Activated CD4-positive, alpha-beta T cell treated with anti-CD3 and anti-CD28 coated beads, Interleukin-2, amount 10 ng/mL, durations not matched to agents 7 days and 5 days (primary cell): ENCODE results near the gene PYROXD2. TPM values are rescaled to one million over a fixed set of nuclear protein-coding genes. Genes with fewer than 3 reads are reported as not detected.

Experiments used
- CTCF ChIA-PET: fragments of 350-600 bp; sonication (Branson Sonifier 250); formaldehyde crosslinking; loops from one replicate; lab custom pipeline; 2021; ENCODE audit warnings: antibody characterized with exemption; lab: Charles Lee
- POLR2A ChIA-PET: fragments of 350-600 bp; sonication (Branson Sonifier 250); formaldehyde crosslinking; loops from one replicate; lab custom pipeline; 2021; ENCODE audit warnings: antibody characterized with exemption; lab: Charles Lee
- DNase-seq: peaks from one replicate; pipeline ENCODE4 v3.0.0-alpha.2; 2020
- H3K27ac Mint-ChIP-seq: one replicate; pipeline ENCODE4 v1.8.0; 2021; ENCODE audit warnings: mild to moderate bottlenecking, moderate library complexity, mixed read lengths
- H3K27me3 Mint-ChIP-seq: one replicate; pipeline ENCODE4 v1.8.0; 2021; ENCODE audit warnings: mixed read lengths
- H3K36me3 Mint-ChIP-seq: one replicate; pipeline ENCODE4 v1.8.0; 2021; ENCODE audit warnings: low read depth, mixed read lengths
- H3K4me1 Mint-ChIP-seq: one replicate; pipeline ENCODE4 v1.8.0; 2021; ENCODE audit warnings: mixed read lengths
- H3K4me3 Mint-ChIP-seq: one replicate; pipeline ENCODE4 v1.8.0; 2021; ENCODE audit warnings: mild to moderate bottlenecking, moderate library complexity, mixed read lengths
- H3K9me3 Mint-ChIP-seq: one replicate; pipeline ENCODE4 v1.8.0; 2021; ENCODE audit warnings: mixed read lengths
- total RNA-seq, 2 experiments: library from RNA; stranded (reverse); gene quantifications; one replicate each; pipeline ENCODE4 v1.2.3, GENCODE V29; 2021

The PYROXD2 gene
- total RNA-seq, 2 experiments from 2014 or later, result 6.2 to 10.0 TPM

DNA sequence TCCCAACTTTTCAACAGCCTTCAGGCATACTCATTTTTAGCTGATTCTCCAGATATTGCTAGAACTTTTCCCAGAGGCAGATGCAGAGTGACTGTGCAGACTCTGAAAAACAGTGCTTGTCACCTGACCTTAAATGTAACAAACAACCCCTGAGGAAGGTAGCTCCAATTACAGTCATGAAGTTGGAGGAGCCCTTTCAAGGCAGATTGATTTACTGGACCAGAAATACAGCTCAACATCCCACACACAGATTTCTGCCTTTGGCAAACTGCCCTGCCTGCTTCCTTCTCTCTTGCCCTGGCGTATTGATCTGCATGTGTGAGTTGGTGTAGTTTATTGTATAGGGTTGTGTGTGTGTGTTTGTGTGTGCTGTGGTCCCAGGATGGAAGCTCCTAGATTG, 38.5 kb downstream of the PYROXD2 start:
- H3K9me3 Mint-ChIP-seq, result no peaks in the 10 kb centered on the region
- H3K27ac Mint-ChIP-seq, result no peak overlapping the region
- CTCF ChIA-PET, result no interaction called here
- POLR2A ChIA-PET, result no interaction called here
- DNase-seq, result no peak
- no peak overlapping the region for H3K4me3 Mint-ChIP-seq
- H3K36me3 Mint-ChIP-seq, result no peaks in the 10 kb centered on the region
- no peaks in the 10 kb centered on the region for H3K4me1 Mint-ChIP-seq
- peaks cover 10% of the 10 kb centered on the region for H3K27me3 Mint-ChIP-seq

DNA sequence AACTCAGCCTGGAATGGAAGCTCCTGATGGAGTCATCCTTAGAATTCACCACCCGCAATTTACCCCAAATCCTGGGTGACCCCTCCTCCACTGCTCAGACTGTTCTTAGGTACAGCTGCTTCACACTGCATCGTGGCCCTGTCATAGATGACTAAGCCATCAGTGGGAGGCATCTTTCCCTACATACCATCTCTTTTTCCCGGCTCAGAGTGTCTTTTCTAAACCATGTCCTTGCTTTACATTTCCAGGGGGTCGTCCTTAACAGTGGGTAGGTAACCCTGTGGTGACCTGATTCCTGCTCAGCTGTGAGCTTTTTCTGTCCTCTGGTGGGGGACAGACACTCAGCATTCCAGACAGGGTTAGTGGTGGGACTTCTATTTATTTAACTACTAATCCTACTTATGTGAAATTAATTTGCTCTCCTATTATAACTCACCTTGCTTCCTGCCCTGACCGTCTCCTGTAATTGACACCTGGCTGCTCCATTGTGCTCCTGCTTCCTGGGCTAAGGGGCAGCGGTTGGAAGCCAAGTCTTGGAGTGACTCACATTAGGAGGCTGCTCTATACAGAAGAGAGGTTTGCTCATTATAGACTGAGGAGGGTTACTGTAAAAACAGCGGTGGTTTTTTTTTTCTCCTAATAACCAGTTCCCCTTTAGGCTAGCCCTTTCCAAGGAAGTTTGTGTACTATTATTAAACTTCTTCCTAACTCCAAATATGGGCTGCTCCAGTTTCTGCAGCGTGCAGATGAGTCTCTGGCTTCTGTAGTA, 40.6 kb downstream of the PYROXD2 start:
- peaks cover 10% of the 10 kb centered on the region for H3K27me3 Mint-ChIP-seq
- CTCF ChIA-PET, result no interaction called here

DNA sequence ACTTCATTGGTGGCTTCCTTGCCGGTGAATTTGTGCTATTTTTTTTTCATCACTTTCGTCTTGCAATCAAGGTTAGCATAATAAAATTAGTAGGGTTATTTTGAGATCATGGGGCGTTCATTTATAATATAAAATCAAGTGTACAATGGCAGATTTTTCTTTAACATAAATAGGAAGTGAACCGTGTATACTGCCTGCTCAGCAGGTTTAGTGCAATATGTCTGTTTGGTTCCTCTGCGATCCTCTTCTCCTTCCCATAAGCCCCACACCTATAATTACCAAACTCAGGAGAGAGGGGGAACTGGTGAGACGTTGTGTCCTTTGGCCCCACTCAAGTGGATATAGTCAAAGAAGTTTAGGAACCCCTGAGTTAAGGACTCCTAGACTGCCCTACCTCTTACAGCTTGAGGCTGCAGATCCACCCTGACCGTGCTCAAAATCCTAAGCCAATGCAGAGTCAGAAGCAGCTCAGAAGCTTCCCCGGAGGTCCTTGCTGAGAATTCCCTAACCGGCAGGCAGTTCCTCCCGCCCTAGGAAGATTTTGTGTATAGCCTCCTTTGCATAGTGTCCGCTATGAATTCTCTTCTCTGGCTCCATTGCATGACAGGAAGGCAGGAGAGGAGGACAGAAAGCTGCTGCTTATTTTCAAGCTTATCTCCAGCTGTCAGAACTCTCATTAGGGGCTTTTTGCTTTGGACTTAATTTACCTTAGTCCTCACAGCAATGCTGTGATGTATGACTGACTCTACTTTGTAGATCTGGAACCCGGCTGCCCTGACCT, 41.5 kb downstream of the PYROXD2 start:
- POLR2A ChIA-PET, result no interaction called here
- H3K9me3 Mint-ChIP-seq, result no peaks in the 10 kb centered on the region
- no peaks in the 10 kb centered on the region for H3K4me1 Mint-ChIP-seq
- H3K4me3 Mint-ChIP-seq, result no peak overlapping the region
- H3K36me3 Mint-ChIP-seq, result no peaks in the 10 kb centered on the region
- H3K27me3 Mint-ChIP-seq, result peaks cover 11% of the 10 kb centered on the region
- no peak overlapping the region for H3K27ac Mint-ChIP-seq
- no peak for DNase-seq
- CTCF ChIA-PET, result no interaction called here

More for the DNA sequence above, 40.6 kb downstream of the PYROXD2 start:
- H3K4me3 Mint-ChIP-seq, result no peak overlapping the region
- no peaks in the 10 kb centered on the region for H3K4me1 Mint-ChIP-seq
- DNase-seq, result no peak
- H3K9me3 Mint-ChIP-seq, result no peaks in the 10 kb centered on the region
- H3K27ac Mint-ChIP-seq, result no peak overlapping the region
- POLR2A ChIA-PET, result no interaction called here
- H3K36me3 Mint-ChIP-seq, result no peaks in the 10 kb centered on the region

- H3K36me3 Mint-ChIP-seq, result no peaks in the 10 kb centered on the region
- no peak for DNase-seq
- H3K9me3 Mint-ChIP-seq, result no peaks in the 10 kb centered on the region
- H3K27me3 Mint-ChIP-seq, result peaks cover 16% of the 10 kb centered on the region
- ChIA-PET POLR2A (no interaction called here), CTCF (no interaction called here)
- H3K4me1 Mint-ChIP-seq, result no peaks in the 10 kb centered on the region
- H3K27ac Mint-ChIP-seq, result no peak overlapping the region
- H3K4me3 Mint-ChIP-seq, result no peak overlapping the region
These were observed 43.9 kb downstream of the PYROXD2 start for GRCh38 chr10:98370831-98371820.

DNA sequence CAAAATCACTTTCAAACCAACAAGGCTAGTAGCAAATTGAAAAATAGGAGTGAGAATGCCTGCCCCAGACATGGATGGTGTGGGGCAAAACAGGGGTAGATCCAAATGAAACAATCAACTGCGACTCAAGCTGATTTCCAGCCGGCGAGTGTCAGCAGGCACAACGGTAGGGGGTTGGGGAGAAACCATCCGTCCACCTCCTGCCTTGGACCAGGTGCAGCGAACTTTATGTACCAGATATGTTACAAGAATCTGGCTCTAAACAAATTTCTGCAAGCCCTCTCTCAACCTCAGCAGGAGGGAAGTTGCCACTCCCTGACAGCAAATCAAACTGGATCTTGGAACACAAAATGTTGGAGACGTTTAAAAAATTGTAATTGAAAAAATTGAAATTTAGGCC, 45.2 kb downstream of the PYROXD2 start:
- H3K27ac Mint-ChIP-seq, result no peak overlapping the region
- CTCF ChIA-PET, result no interaction called here
- no peak overlapping the region for H3K4me3 Mint-ChIP-seq
- no peak for DNase-seq
- H3K27me3 Mint-ChIP-seq, result peaks cover 12% of the 10 kb centered on the region
- POLR2A ChIA-PET, result no interaction called here
- H3K9me3 Mint-ChIP-seq, result no peaks in the 10 kb centered on the region
- H3K4me1 Mint-ChIP-seq, result no peaks in the 10 kb centered on the region
- H3K36me3 Mint-ChIP-seq, result no peaks in the 10 kb centered on the region

DNA sequence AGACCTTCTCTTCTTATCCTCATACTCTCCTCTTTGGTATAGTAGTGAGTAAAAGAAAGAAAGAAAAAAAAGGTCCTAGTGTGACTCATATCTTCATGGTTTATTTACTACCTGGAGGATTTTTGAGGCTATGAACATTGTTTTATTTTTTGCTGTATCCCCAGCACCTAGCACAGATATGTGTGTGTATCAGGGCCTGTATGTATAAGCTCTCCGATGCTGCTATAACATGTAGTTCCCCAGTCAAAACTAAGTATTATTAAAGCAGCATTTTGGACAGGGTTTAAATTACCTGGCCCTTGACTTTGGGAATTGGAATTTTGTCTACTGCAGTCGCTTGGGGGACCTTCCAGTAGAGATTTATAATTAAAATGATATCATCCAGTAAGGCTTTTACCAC, 46.3 kb downstream of the PYROXD2 start:
- H3K36me3 Mint-ChIP-seq, result no peaks in the 10 kb centered on the region
- POLR2A ChIA-PET, result no interaction called here

DNA sequence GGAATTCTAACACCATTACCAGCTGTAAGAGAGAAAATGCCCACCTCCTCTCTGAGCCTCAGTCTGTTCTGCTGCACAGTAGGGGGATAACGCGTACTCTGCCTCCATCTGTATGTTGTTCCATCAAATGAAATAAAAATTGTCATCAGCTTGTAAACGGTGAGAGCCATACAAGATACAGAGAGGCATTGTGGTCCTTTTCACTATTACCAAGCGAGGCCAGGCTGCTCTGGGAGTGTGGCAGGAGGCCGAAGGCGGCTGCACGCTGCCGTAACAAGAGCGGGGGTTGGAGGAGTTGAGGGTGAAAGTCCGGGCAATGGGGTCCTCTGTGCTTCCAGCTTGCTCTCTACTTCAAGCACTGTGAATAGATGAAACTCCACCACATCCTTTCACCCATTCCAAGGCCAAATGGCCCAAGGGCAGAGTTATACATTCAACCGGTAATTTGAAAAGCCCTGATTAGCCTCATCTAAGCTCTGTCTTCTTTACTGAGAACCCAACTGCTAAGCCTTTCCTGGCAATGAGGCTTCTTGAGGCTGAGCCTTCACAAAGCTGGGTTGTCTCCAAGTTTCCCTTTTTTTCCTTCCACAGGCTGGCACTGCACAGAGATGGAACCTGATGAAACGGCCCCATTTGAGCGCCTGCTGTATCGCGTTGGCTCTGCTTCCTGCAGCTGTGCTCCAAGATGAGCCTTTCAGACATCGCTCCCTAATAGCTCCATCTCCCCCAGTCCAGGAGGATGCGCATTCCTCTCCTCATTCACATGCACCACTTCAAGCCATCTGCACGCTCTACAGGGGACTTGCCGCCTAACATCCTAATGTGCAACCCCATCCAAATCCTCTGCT, 47.2 kb downstream of the PYROXD2 start:
- POLR2A ChIA-PET, result no interaction called here
- Mint-ChIP-seq H3K4me3 (no peak overlapping the region), H3K9me3 (no peaks in the 10 kb centered on the region), H3K27ac (no peak overlapping the region), H3K27me3 (peaks cover 6% of the 10 kb centered on the region), H3K36me3 (no peaks in the 10 kb centered on the region), H3K4me1 (no peaks in the 10 kb centered on the region)
- no peak for DNase-seq
- CTCF ChIA-PET, result no interaction called here

More for the DNA sequence above, 46.3 kb downstream of the PYROXD2 start:
- H3K4me3 Mint-ChIP-seq, result no peak overlapping the region
- H3K4me1 Mint-ChIP-seq, result no peaks in the 10 kb centered on the region
- peaks cover 11% of the 10 kb centered on the region for H3K27me3 Mint-ChIP-seq
- CTCF ChIA-PET, result no interaction called here
- DNase-seq, result no peak
- no peak overlapping the region for H3K27ac Mint-ChIP-seq
- H3K9me3 Mint-ChIP-seq, result no peaks in the 10 kb centered on the region

- Mint-ChIP-seq H3K9me3 (no peaks in the 10 kb centered on the region), H3K4me1 (peaks cover 3% of the 10 kb centered on the region), H3K27me3 (peaks cover 6% of the 10 kb centered on the region), H3K36me3 (no peaks in the 10 kb centered on the region), H3K27ac (no peak overlapping the region), H3K4me3 (no peak overlapping the region)
- CTCF ChIA-PET, result interaction anchor here (1.2 kb wide), 1 partner anchor 9 kb away, joined by 3 read pairs; no protein-coding TSS in a partner anchor
- DNase-seq, result no peak
- POLR2A ChIA-PET, result no interaction called here
These were observed 48.9 kb downstream of the PYROXD2 start for GRCh38 chr10:98366062-98366530.

GRCh38 chr10:98365406-98366061, 49.4 kb downstream of the PYROXD2 start:
- H3K27me3 Mint-ChIP-seq, result peaks cover 6% of the 10 kb centered on the region
- CTCF ChIA-PET, result interaction anchor here (0.5 to 1.2 kb wide), 2 partner anchors 10 to 1658 kb away, joined by 3 to 4 read pairs; no protein-coding TSS in a partner anchor
- H3K9me3 Mint-ChIP-seq, result no peaks in the 10 kb centered on the region
- no peak overlapping the region for H3K4me3 Mint-ChIP-seq
- peaks cover 3% of the 10 kb centered on the region for H3K4me1 Mint-ChIP-seq
- POLR2A ChIA-PET, result no interaction called here
- no peak for DNase-seq
- H3K27ac Mint-ChIP-seq, result no peak overlapping the region
- H3K36me3 Mint-ChIP-seq, result no peaks in the 10 kb centered on the region

DNA sequence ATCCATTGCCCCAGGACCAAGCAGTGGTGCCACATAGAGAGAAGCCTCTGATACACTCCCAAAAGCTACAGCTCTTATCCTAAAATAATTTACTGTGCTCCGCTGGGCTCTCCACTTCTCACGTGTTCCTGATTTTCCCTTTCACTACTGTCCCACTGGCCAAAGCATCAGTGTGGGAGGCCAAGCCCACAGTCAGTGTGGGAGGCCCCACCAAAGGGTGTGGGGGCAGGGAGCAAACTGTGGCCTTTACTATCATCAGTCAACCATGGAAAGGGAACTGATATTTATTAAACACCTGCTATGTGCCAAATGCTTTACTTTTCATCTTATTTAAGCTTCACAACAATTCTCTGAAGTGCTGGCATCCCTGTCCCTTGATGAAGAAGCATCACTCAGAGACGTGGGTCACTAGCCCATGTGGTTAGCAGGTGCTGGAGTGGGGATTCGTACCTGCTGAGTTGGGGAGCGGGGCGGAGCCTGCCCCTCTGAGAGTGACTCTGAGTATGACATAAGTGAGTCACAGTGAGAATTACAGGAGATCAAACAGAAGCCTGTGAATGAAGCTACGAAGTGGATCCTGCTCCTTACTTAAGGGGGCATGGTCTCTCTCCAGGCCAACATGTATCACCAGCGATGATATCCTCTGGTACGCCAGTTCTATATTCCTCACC, 50.4 kb downstream of the PYROXD2 start:
- no peak overlapping the region for H3K27ac Mint-ChIP-seq
- DNase-seq, result no peak
- POLR2A ChIA-PET, result no interaction called here
- H3K9me3 Mint-ChIP-seq, result no peaks in the 10 kb centered on the region
- no peak overlapping the region for H3K4me3 Mint-ChIP-seq
- H3K4me1 Mint-ChIP-seq, result peaks cover 3% of the 10 kb centered on the region
- no peaks in the 10 kb centered on the region for H3K36me3 Mint-ChIP-seq
- CTCF ChIA-PET, result interaction anchor here (0.5 kb wide), 1 partner anchor 1659 kb away, joined by 4 read pairs; no protein-coding TSS in a partner anchor
- peaks cover 9% of the 10 kb centered on the region for H3K27me3 Mint-ChIP-seq

- DNase-seq, result no peak
- Mint-ChIP-seq H3K27ac (no peak overlapping the region), H3K36me3 (no peaks in the 10 kb centered on the region), H3K9me3 (no peaks in the 10 kb centered on the region), H3K4me3 (no peak overlapping the region), H3K27me3 (peaks cover 12% of the 10 kb centered on the region), H3K4me1 (peaks cover 3% of the 10 kb centered on the region)
- ChIA-PET POLR2A (interaction anchor here (0.6 kb wide), 1 partner anchor 17 kb away, joined by 4 read pairs; no protein-coding TSS in a partner anchor), CTCF (no interaction called here)
These were observed 51.8 kb downstream of the PYROXD2 start for GRCh38 chr10:98363220-98363619.
